HG03520 (cell line): ENCODE data around the gene DHX35.
"Not testable (repeated sequence)": the region's sequence is repeated elsewhere in the genome, so short reads cannot be mapped to it uniquely, and the experiment has no call there.

Experiments
- ATAC-seq: cut with Tn5 transposase; IDR thresholded peaks from one replicate; pipeline ENCODE4 v1.9.1; 2021; ENCODE audit warnings: mild to moderate bottlenecking, moderate library complexity; ENCODE audit not compliant: unreplicated experiment

DHX35 gene

GRCh38 chr20:38940644-38941043, 21.5 kb upstream of the DHX35 start:
- no peak for ATAC-seq

GRCh38 chr20:38941726-38942389, 20.3 kb upstream of the DHX35 start:
- no peak for ATAC-seq

- ATAC-seq: no peak
Observed at GRCh38 chr20:38945012-38945411, 17.1 kb upstream of the DHX35 start.

- ATAC-seq: no peak
Observed at GRCh38 chr20:38946836-38947235, 15.3 kb upstream of the DHX35 start.

- ATAC-seq: no peak
Observed at GRCh38 chr20:38947931-38948362, 14.2 kb upstream of the DHX35 start.

GRCh38 chr20:38950254-38950653, 11.9 kb upstream of the DHX35 start:
- no peak for ATAC-seq

GRCh38 chr20:38951611-38952010, 10.5 kb upstream of the DHX35 start:
- no peak for ATAC-seq

- no peak for ATAC-seq
Observed at GRCh38 chr20:38952153-38952552, 10.0 kb upstream of the DHX35 start.

GRCh38 chr20:38953630-38954340, 8.4 kb upstream of the DHX35 start:
- ATAC-seq: no peak

- ATAC-seq: no peak
Observed at GRCh38 chr20:38957235-38957876, 4.8 kb upstream of the DHX35 start.

- no peak for ATAC-seq
Observed at GRCh38 chr20:38957915-38958485, 4.1 kb upstream of the DHX35 start.

- not testable (repeated sequence) for ATAC-seq
Observed at GRCh38 chr20:38960187-38960687, 1.9 kb upstream of the DHX35 start.

- no peak for ATAC-seq
Observed at GRCh38 chr20:38961530-38962043, 557 bp upstream of the DHX35 start.

- no peak for ATAC-seq
Observed at GRCh38 chr20:38962928-38963401, 821 bp downstream of the DHX35 start.

- no peak for ATAC-seq
Observed at GRCh38 chr20:38963745-38964144, 1.6 kb downstream of the DHX35 start.

GRCh38 chr20:38965264-38965663, 3.1 kb downstream of the DHX35 start:
- ATAC-seq: no peak

GRCh38 chr20:38968090-38968489, 5.9 kb downstream of the DHX35 start:
- ATAC-seq: no peak

GRCh38 chr20:38969708-38970107, 7.6 kb downstream of the DHX35 start:
- ATAC-seq: no peak

GRCh38 chr20:38970302-38970701, 8.2 kb downstream of the DHX35 start:
- ATAC-seq: no peak

- ATAC-seq: no peak
Observed at GRCh38 chr20:38973107-38973506, 11.0 kb downstream of the DHX35 start.

GRCh38 chr20:38973645-38974044, 11.5 kb downstream of the DHX35 start:
- no peak for ATAC-seq
